Measurements from ENCODE around the gene TSC22D3. TPM values are rescaled to one million over a fixed set of nuclear protein-coding genes. Genes with fewer than 3 reads are reported as not detected.

Gene TSC22D3
- total RNA-seq, 1 donor from 2014 or later = 32.9 TPM

- TF ChIP-seq CTCF (conservative IDR thresholded peaks at IDR 0.05; ENCODE audit: low read depth, low read length) = no peak
- DNase-seq (ENCODE audit: low read depth) = no peak
- H3K4me3 ChIP-seq (ENCODE audit: low read depth, low read length) = no peak overlapping the region
Measured at GRCh38 chrX:107787827-107788226, 12.2 kb upstream of the TSC22D3 start.

GRCh38 chrX:107780525-107780924, 4.9 kb upstream of the TSC22D3 start:
- no peak overlapping the region for H3K4me3 ChIP-seq (ENCODE audit: low read depth, low read length)
- TF ChIP-seq CTCF (conservative IDR thresholded peaks at IDR 0.05; ENCODE audit: low read depth, low read length) = no peak
- DNase-seq (ENCODE audit: low read depth) = no peak

GRCh38 chrX:107777536-107777832, 1.9 kb upstream of the TSC22D3 start, which contains the start of gene NCBP2L:
TSS of gene NCBP2L (plus strand) at chrX:107777733. CDS start at chrX:107794221, 16,488 bp downstream.
- H3K4me3 ChIP-seq (ENCODE audit: low read depth, low read length) = peak within 1 kb of the TSS; percentile 63
- no peak for DNase-seq (ENCODE audit: low read depth)
- no peak for TF ChIP-seq CTCF (conservative IDR thresholded peaks at IDR 0.05; ENCODE audit: low read depth, low read length)

GRCh38 chrX:107776649-107777535, 1.3 kb upstream of the TSC22D3 start:
- peak; percentile 50 for DNase-seq (ENCODE audit: low read depth)
- H3K4me3 ChIP-seq (ENCODE audit: low read depth, low read length) = peak overlapping the region; percentile 63
- TF ChIP-seq CTCF (conservative IDR thresholded peaks at IDR 0.05; ENCODE audit: low read depth, low read length) = peak; percentile 62

GRCh38 chrX:107775000-107775733, 420 bp downstream of the TSC22D3 start:
- DNase-seq (ENCODE audit: low read depth) = no peak
- TF ChIP-seq CTCF (conservative IDR thresholded peaks at IDR 0.05; ENCODE audit: low read depth, low read length) = no peak
- H3K4me3 ChIP-seq (ENCODE audit: low read depth, low read length) = peak overlapping the region; percentile 63

GRCh38 chrX:107773906-107774435, 1.6 kb downstream of the TSC22D3 start:
- DNase-seq (ENCODE audit: low read depth) = no peak
- TF ChIP-seq CTCF (conservative IDR thresholded peaks at IDR 0.05; ENCODE audit: low read depth, low read length) = no peak
- peak overlapping the region; percentile 63 for H3K4me3 ChIP-seq (ENCODE audit: low read depth, low read length)

Data from epithelial cell of proximal tubule (primary cell).